Measurements from ENCODE around the gene MAP10.
"Not testable (repeated sequence)": the region's sequence is repeated elsewhere in the genome, so short reads cannot be mapped to it uniquely, and the experiment has no call there.

MAP10 gene

DNA sequence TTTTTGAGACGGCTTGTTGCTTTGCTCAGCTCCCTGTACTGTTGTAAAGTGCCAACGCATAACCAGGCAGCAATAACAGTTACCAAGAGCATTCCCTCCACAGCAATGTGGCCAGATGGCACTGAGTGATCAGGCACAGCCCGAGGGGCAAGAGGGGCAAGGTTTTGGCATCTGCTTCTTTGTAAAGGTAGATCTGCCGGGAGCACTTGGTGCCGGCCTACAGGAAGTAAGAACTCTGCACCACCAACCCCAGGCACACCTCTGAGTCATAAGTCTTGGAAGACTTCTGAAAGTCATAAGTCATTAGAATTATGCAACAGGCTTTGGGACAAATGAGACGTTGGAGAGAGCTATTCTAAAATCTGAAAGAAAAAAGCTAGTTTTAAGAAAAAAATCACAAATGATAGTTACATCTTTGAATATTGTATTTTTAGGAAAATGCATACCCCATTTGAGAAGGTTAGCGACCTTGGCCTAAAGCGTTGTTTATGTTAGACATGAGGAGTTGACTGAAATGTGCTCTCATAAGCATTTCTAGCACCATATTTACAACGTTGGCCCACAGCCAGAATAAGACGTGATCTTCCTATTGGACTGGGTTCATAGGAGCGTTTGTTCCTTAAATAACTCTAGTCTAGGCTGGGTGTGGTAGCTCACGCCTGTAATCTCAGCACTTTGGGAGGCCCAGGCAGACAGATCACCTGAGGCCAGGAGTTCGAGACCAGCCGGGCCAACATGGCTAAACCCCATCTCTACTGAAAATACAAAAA is 37.7 kb upstream of the MAP10 start:
- TF ChIP-seq, protein P1, sequence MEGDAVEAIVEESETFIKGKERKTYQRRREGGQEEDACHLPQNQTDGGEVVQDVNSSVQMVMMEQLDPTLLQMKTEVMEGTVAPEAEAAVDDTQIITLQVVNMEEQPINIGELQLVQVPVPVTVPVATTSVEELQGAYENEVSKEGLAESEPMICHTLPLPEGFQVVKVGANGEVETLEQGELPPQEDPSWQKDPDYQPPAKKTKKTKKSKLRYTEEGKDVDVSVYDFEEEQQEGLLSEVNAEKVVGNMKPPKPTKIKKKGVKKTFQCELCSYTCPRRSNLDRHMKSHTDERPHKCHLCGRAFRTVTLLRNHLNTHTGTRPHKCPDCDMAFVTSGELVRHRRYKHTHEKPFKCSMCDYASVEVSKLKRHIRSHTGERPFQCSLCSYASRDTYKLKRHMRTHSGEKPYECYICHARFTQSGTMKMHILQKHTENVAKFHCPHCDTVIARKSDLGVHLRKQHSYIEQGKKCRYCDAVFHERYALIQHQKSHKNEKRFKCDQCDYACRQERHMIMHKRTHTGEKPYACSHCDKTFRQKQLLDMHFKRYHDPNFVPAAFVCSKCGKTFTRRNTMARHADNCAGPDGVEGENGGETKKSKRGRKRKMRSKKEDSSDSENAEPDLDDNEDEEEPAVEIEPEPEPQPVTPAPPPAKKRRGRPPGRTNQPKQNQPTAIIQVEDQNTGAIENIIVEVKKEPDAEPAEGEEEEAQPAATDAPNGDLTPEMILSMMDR (IDR thresholded peaks at IDR 0.05) = no peak
- DNase-seq (ENCODE audit: low spot score) = no peak
- Histone ChIP-seq H3K4me3 (no peak overlapping the region), H3K27ac (peak overlapping the region in 1 of 2 donors; percentile 80)

DNA sequence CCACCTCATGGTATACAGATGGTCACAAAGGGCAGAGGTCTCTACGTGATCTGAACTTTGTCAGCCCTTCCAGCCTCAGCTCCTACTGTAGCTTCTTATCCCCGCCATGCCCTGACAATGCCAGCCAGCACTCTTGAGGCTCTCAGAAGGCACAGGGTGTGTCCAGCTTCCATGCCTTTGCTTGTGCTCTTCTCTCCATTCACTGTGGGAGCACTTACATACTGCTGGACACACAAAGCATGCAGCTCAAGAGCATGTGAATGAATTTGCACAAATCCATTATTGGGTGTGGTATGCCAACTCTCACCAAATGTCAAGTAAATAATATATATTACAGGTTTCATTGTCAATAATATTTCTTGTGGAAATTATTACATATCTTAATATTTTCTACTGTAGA is 36.4 kb upstream of the MAP10 start:
- TF ChIP-seq, protein P1 (IDR thresholded peaks at IDR 0.05) = no peak
- H3K27ac ChIP-seq = no peak overlapping the region
- no peak overlapping the region for H3K4me3 ChIP-seq
- DNase-seq (ENCODE audit: low spot score) = no peak

DNA sequence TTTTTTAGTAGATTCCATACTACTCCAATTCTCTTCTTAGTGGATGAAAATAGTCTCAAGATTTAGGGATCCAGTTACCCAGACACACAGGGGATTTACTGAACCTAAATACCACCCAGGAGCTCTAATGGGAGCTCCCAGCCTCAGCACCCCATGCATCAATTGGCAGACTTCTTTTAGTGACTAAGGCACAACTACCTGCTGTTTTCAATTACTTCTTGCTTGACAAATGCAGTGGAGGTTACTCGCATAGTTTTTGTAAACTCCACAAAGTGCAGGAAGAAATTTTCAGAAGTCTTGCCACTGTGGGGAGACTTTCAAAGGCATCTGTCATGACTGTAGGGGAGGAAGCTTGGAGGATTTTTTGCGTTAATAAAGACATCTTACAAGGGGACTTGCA is 35.5 kb upstream of the MAP10 start:
- Histone ChIP-seq H3K4me3 (no peak overlapping the region), H3K27ac (no peak overlapping the region)
- DNase-seq (ENCODE audit: low spot score) = no peak
- TF ChIP-seq, protein P1 (IDR thresholded peaks at IDR 0.05) = no peak

DNA sequence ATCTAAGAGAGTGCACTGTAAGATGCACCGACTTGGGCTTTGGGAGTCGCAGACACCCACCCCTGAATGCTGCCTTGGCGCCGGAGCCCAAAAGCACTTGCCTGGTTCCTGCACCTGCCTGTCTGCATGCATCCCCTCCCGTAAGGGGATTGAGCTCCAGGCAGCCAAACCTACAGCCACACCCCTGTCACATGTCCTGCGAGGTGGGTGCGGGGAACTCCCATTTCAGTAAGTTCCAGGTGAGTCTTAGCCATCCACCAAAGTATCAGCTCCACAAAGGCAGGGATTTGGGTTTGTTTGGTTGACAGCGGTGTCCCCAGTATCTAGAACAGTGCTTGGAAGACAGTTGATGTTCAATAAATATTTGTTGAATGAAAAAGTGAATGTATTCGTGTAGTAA is 31.5 kb upstream of the MAP10 start:
- no peak for DNase-seq (ENCODE audit: low spot score)
- Histone ChIP-seq H3K27ac (no peak overlapping the region), H3K4me3 (no peak overlapping the region)
- TF ChIP-seq, protein P1 (IDR thresholded peaks at IDR 0.05) = no peak

DNA sequence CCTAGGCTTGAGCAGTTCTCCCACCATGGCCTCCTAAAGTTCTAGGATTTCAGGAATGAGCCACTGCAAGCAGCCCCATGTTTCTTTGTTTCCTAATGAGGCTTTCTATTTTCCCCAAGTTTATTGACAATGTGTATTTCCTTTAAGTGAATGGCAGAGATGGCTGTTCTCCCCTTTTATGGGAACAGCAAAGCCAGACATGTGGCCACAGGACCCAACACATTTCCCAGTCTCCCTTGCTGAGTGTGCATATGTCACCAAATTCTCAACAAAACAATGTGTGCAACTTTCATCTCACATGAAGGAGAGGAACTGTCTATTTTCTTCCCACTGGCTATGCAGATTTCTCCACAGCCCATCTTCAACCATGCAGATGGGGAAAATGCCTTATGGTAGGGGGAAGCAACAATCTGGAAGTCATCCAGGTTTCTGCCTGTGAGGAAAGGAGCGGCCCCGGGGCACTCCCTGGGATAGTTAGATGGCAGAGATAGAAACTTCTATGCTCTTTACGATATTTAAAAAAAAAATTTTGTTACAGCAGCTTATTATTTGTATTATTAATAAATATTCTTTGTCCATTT is 28.6 kb upstream of the MAP10 start:
- Histone ChIP-seq H3K4me3 (no peak overlapping the region), H3K27ac (no peak overlapping the region)
- TF ChIP-seq, protein P1 (IDR thresholded peaks at IDR 0.05) = no peak
- DNase-seq (ENCODE audit: low spot score) = no peak

DNA sequence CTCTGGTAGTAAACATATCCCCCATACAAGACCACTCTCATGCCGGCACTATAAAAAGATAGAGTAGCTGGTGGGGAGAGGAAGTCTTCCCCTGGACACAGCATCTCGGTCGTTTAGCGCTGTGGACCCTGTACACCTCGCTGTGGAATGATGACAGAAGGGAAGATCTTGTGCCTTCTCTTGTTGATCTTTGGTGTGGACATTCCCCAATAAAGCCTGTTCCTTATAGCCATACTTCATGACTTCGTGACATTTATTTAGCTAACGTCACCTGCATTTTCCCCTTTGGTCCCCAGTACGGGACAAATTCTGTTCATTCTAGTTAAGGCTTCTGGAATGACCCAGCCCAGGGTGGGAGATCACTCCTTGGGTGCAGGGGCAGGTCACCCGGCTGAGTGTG is 24.9 kb upstream of the MAP10 start:
- Histone ChIP-seq H3K27ac (no peak overlapping the region), H3K4me3 (no peak overlapping the region)
- no peak for DNase-seq (ENCODE audit: low spot score)
- TF ChIP-seq, protein P1 (IDR thresholded peaks at IDR 0.05) = no peak

DNA sequence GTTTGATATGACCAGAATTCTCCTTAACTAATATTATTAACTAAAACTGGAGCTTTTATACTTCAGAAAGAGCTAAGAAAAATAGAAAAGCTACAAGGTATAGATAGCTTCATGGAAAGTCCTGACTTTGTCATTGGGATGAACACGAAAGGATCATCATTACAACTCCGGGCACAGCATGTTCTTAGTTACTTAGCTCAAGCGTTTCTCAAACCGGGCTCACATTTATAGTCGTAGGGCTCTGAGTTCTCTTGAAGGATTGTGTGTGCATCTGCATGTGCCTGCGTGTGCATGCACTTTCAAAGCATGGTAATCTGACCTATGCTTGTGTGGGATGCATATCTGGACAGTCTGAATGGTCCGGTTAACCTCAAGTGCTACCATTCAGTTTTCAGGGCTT is 20.4 kb upstream of the MAP10 start:
- Histone ChIP-seq H3K4me3 (no peak overlapping the region), H3K27ac (no peak overlapping the region)
- TF ChIP-seq, protein P1 (IDR thresholded peaks at IDR 0.05) = no peak
- no peak for DNase-seq (ENCODE audit: low spot score)

DNA sequence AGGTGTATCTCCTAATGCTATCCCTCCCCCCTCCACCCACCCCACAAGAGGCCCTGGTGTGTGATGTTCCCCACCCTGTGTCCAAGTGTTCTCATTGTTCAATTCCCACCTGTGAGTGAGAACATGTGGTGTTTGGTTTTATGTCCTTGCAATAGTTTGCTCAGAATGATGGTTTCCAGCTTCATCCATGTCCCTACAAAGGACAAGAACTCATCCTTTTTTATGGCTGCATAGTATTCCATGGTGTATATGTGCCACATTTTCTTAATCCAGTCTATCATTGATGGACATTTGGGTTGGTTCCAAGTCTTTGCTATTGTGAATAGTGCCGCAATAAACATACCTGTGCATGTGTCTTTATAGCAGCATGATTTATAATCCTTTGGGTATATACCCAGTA is 19.6 kb upstream of the MAP10 start:
- not testable (repeated sequence) for DNase-seq (ENCODE audit: low spot score); H3K27ac ChIP-seq; H3K4me3 ChIP-seq

Data from coronary artery (tissue), 2 donors.